HG03175 (cell line): ENCODE measurements around the gene FAM13A.

Source experiments
- ATAC-seq: cut with Tn5 transposase; IDR thresholded peaks from one replicate; pipeline ENCODE4 v1.9.1; 2021; ENCODE audit warnings: mild to moderate bottlenecking, moderate library complexity; ENCODE audit not compliant: unreplicated experiment

The FAM13A gene

GRCh38 chr4:88792821-88793220 lies 264.2 kb downstream of the FAM13A start:
- ATAC-seq = no peak

- ATAC-seq = peak; percentile 81
These were observed 264.7 kb downstream of the FAM13A start for GRCh38 chr4:88792268-88792781.

GRCh38 chr4:88791274-88791673 lies 265.7 kb downstream of the FAM13A start:
- no peak for ATAC-seq

- ATAC-seq = no peak
These were observed 268.1 kb downstream of the FAM13A start for GRCh38 chr4:88788895-88789294.

GRCh38 chr4:88788424-88788823 lies 268.6 kb downstream of the FAM13A start:
- ATAC-seq = no peak

- ATAC-seq = no peak
These were observed 271.0 kb downstream of the FAM13A start for GRCh38 chr4:88786011-88786410.

- ATAC-seq = no peak
These were observed 276.6 kb downstream of the FAM13A start for GRCh38 chr4:88780389-88780788.

GRCh38 chr4:88779431-88779830 lies 277.6 kb downstream of the FAM13A start:
- ATAC-seq = no peak

- ATAC-seq = peak; percentile 72
These were observed 281.5 kb downstream of the FAM13A start for GRCh38 chr4:88775529-88775928.

- ATAC-seq = no peak
These were observed 282.0 kb downstream of the FAM13A start for GRCh38 chr4:88775026-88775425.

- ATAC-seq = no peak
These were observed 285.0 kb downstream of the FAM13A start for GRCh38 chr4:88771883-88772450.

- no peak for ATAC-seq
These were observed 291.3 kb downstream of the FAM13A start for GRCh38 chr4:88765729-88766128.

- ATAC-seq = no peak
These were observed 293.9 kb downstream of the FAM13A start for GRCh38 chr4:88763075-88763474.

- no peak for ATAC-seq
These were observed 295.0 kb downstream of the FAM13A start for GRCh38 chr4:88761861-88762523.

- no peak for ATAC-seq
These were observed 295.6 kb downstream of the FAM13A start for GRCh38 chr4:88761342-88761741.

- ATAC-seq = no peak
These were observed 297.1 kb downstream of the FAM13A start for GRCh38 chr4:88759895-88760290.

- no peak for ATAC-seq
These were observed 297.7 kb downstream of the FAM13A start for GRCh38 chr4:88759039-88759894.

GRCh38 chr4:88758264-88758663 lies 298.7 kb downstream of the FAM13A start:
- no peak for ATAC-seq

GRCh38 chr4:88757776-88758175 lies 299.2 kb downstream of the FAM13A start:
- ATAC-seq = no peak

GRCh38 chr4:88757067-88757466 lies 299.9 kb downstream of the FAM13A start:
- no peak for ATAC-seq

GRCh38 chr4:88756149-88756548 lies 300.8 kb downstream of the FAM13A start:
- no peak for ATAC-seq

GRCh38 chr4:88755454-88755853 lies 301.5 kb downstream of the FAM13A start:
- no peak for ATAC-seq
